WTC11 (cell line): ENCODE data around the gene VCPKMT. TPM values are rescaled to one million over a fixed set of nuclear protein-coding genes. Genes with fewer than 3 reads are reported as not detected.

ENCODE experiments used
- ATAC-seq: fragments of 200-7000 bp; cut with Tn5 transposase; 2 replicates; pipeline ENCODE4 v1.10.0; 2021; ENCODE audit warnings: mild to moderate bottlenecking, moderate library complexity
- CTCF ChIA-PET: fragments of 300-600 bp; sonication (Branson Sonifier 250); formaldehyde crosslinking; loops from one replicate; lab custom pipeline; 2021; ENCODE audit warnings: antibody characterized with exemption; lab: Charles Lee
- POLR2A ChIA-PET: fragments of 350-600 bp; sonication (Branson Sonifier 250); formaldehyde crosslinking; loops from one replicate; lab custom pipeline; 2021; ENCODE audit warnings: antibody characterized with exemption; lab: Charles Lee
- DNase-seq: peaks from one replicate; pipeline ENCODE4 v3.0.0; 2021; ENCODE audit warnings: low spot score
- H3K27ac Mint-ChIP-seq: 2 replicates; pipeline ENCODE4 v1.8.0; 2021; ENCODE audit warnings: mixed read lengths
- H3K27me3 Mint-ChIP-seq: 2 replicates; pipeline ENCODE4 v1.8.0; 2021; ENCODE audit warnings: low read depth, mild to moderate bottlenecking, moderate library complexity, mixed read lengths
- H3K36me3 Mint-ChIP-seq: 2 replicates; pipeline ENCODE4 v1.8.0; 2021; ENCODE audit warnings: mixed read lengths
- H3K4me1 Mint-ChIP-seq: 2 replicates; pipeline ENCODE4 v1.8.0; 2022; ENCODE audit warnings: mixed read lengths
- H3K4me3 Mint-ChIP-seq: 2 replicates; pipeline ENCODE4 v1.8.0; 2021; ENCODE audit warnings: mild to moderate bottlenecking, moderate library complexity, mixed read lengths
- H3K9me3 Mint-ChIP-seq: 2 replicates; pipeline ENCODE4 v1.8.0; 2021; ENCODE audit warnings: mixed read lengths
- FOXJ3 ChIP-seq: sonication (generic); formaldehyde crosslinking; IDR thresholded peaks from 2 replicates; pipeline ENCODE4 v1.9.0; 2021; ENCODE audit warnings: missing genetic modification reagents, mild to moderate bottlenecking, borderline replicate concordance
- IRF2 ChIP-seq: sonication (generic); formaldehyde crosslinking; IDR thresholded peaks from 2 replicates; pipeline ENCODE4 v1.8.0; 2022; ENCODE audit warnings: low read depth, missing genetic modification reagents, borderline replicate concordance
- NFYB ChIP-seq: sonication (generic); formaldehyde crosslinking; conservative IDR thresholded peaks from 2 replicates; pipeline ENCODE4 v1.8.0; 2022; ENCODE audit warnings: low read depth, missing genetic modification reagents
- NR1H2 ChIP-seq: sonication (generic); formaldehyde crosslinking; IDR thresholded peaks from 2 replicates; pipeline ENCODE4 v1.9.0; 2021; ENCODE audit warnings: mild to moderate bottlenecking, moderate library complexity, missing genetic modification reagents
- SMAD3 ChIP-seq: sonication (generic); formaldehyde crosslinking; IDR thresholded peaks from 2 replicates; pipeline ENCODE4 v1.8.0; 2022; ENCODE audit warnings: missing genetic modification reagents, mild to moderate bottlenecking, borderline replicate concordance
- TEAD1 ChIP-seq: sonication (generic); formaldehyde crosslinking; IDR thresholded peaks from 2 replicates; pipeline ENCODE4 v1.8.0; 2022; ENCODE audit warnings: mild to moderate bottlenecking, missing genetic modification reagents
- total RNA-seq: library from RNA; stranded (reverse); gene quantifications from 3 replicates; pipeline ENCODE4 v1.2.3, GENCODE V29; 2021
- TF ChIP-seq, protein P1 (sequence below): sonication (generic); formaldehyde crosslinking; IDR thresholded peaks from 2 replicates; pipeline ENCODE4 v1.8.0; 2022; ENCODE audit warnings: mild to moderate bottlenecking, missing genetic modification reagents
- TF ChIP-seq, protein P2 (sequence below): sonication (generic); formaldehyde crosslinking; IDR thresholded peaks from 2 replicates; pipeline ENCODE4 v1.8.0; 2022; ENCODE audit warnings: mild to moderate bottlenecking, missing genetic modification reagents
- TF ChIP-seq, protein P3 (sequence below): fragments of 200-600 bp; IDR thresholded peaks from 2 replicates; pipeline ENCODE4 v1.8.0; 2022; ENCODE audit warnings: antibody characterized with exemption
- TF ChIP-seq, protein P4 (sequence below): sonication (generic); formaldehyde crosslinking; IDR thresholded peaks from 2 replicates; pipeline ENCODE4 v1.8.1; 2023; ENCODE audit warnings: mild to moderate bottlenecking, missing genetic modification reagents, borderline replicate concordance
- TF ChIP-seq, protein P5 (sequence below): fragments of 250-450 bp; sonication (Bioruptor Pico); IDR thresholded peaks from 2 replicates; pipeline ENCODE4 v2.1.2; 2022; ENCODE audit warnings: mild to moderate bottlenecking, moderate library complexity
- TF ChIP-seq, protein P6 (sequence below): sonication (generic); formaldehyde crosslinking; IDR thresholded peaks from 2 replicates; pipeline ENCODE4 v1.8.0; 2022; ENCODE audit warnings: mild to moderate bottlenecking, missing genetic modification reagents
- TF ChIP-seq, protein P7 (sequence below): sonication (generic); formaldehyde crosslinking; IDR thresholded peaks from 2 replicates; pipeline ENCODE4 v1.8.0; 2022; ENCODE audit warnings: missing genetic modification reagents
- TF ChIP-seq, protein P8 (sequence below): sonication (generic); formaldehyde crosslinking; IDR thresholded peaks from 2 replicates; pipeline ENCODE4 v1.8.1; 2022; ENCODE audit warnings: low read depth, missing genetic modification reagents, borderline replicate concordance
- TF ChIP-seq, protein P9 (sequence below): sonication (generic); formaldehyde crosslinking; IDR thresholded peaks from 2 replicates; pipeline ENCODE4 v1.8.1; 2023; ENCODE audit warnings: mild to moderate bottlenecking, missing genetic modification reagents, moderate library complexity

The VCPKMT gene
- total RNA-seq, 1 experiment from 2014 or later = 11.5 TPM

DNA sequence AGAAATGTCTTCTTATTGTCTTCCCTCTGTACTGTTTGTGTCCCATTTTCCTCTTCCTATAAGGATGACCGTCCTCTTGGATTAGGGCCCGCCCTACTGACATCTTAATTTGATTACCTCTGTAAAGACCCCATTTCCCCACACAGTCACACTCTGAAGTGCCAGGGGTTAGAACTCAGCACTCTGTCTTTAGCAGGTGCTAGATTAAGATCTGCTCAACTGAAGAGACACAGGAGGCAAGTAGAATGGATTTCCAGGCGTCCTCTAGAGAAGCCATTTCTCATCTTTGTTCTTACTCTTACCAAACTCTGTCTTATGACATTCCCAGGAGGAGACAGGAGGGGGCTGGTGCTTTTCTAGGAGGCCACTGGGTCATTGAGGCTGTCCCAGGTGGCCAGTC, 50.8 kb downstream of the VCPKMT start (continued):
- TF ChIP-seq TEAD1 = no peak

DNA sequence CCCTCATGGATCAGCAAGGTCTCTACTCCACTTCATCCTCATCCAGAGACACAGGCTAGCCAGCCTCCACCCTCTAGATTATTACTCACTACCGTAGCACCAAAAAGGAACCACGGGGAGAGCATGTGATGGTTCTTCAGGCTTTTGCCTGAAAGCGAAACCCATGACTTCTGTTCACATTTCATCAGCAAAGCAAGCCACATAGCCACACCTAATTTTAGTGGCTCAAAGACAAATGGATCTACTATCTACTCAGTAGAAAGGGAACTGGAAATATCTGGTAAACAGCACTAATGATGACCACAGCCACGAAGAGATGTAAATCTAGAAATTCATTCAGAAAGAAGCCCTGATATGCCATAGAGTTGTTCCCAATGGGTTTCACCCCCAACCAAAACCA, 51.4 kb downstream of the VCPKMT start:
- ChIA-PET POLR2A (no interaction called here), CTCF (no interaction called here)
- ATAC-seq (no peak), DNase-seq (no peak)
- Mint-ChIP-seq H3K4me3 (no peak overlapping the region), H3K27me3 (no peaks in the 10 kb centered on the region), H3K36me3 (no peaks in the 10 kb centered on the region), H3K27ac (no peak overlapping the region), H3K9me3 (no peaks in the 10 kb centered on the region), H3K4me1 (peaks cover 29% of the 10 kb centered on the region)
- no peak for TF ChIP-seq IRF2
- no peak for TF ChIP-seq NR1H2
- TF ChIP-seq, protein P1, sequence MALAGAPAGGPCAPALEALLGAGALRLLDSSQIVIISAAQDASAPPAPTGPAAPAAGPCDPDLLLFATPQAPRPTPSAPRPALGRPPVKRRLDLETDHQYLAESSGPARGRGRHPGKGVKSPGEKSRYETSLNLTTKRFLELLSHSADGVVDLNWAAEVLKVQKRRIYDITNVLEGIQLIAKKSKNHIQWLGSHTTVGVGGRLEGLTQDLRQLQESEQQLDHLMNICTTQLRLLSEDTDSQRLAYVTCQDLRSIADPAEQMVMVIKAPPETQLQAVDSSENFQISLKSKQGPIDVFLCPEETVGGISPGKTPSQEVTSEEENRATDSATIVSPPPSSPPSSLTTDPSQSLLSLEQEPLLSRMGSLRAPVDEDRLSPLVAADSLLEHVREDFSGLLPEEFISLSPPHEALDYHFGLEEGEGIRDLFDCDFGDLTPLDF (CRISPR knock-in tag) = no peak
- TF ChIP-seq SMAD3 (CRISPR knock-in tag) = no peak
- TF ChIP-seq, protein P2, sequence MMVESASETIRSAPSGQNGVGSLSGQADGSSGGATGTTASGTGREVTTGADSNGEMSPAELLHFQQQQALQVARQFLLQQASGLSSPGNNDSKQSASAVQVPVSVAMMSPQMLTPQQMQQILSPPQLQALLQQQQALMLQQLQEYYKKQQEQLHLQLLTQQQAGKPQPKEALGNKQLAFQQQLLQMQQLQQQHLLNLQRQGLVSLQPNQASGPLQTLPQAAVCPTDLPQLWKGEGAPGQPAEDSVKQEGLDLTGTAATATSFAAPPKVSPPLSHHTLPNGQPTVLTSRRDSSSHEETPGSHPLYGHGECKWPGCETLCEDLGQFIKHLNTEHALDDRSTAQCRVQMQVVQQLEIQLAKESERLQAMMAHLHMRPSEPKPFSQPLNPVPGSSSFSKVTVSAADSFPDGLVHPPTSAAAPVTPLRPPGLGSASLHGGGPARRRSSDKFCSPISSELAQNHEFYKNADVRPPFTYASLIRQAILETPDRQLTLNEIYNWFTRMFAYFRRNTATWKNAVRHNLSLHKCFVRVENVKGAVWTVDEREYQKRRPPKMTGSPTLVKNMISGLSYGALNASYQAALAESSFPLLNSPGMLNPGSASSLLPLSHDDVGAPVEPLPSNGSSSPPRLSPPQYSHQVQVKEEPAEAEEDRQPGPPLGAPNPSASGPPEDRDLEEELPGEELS (CRISPR knock-in tag) = no peak
- TF ChIP-seq, protein P3, sequence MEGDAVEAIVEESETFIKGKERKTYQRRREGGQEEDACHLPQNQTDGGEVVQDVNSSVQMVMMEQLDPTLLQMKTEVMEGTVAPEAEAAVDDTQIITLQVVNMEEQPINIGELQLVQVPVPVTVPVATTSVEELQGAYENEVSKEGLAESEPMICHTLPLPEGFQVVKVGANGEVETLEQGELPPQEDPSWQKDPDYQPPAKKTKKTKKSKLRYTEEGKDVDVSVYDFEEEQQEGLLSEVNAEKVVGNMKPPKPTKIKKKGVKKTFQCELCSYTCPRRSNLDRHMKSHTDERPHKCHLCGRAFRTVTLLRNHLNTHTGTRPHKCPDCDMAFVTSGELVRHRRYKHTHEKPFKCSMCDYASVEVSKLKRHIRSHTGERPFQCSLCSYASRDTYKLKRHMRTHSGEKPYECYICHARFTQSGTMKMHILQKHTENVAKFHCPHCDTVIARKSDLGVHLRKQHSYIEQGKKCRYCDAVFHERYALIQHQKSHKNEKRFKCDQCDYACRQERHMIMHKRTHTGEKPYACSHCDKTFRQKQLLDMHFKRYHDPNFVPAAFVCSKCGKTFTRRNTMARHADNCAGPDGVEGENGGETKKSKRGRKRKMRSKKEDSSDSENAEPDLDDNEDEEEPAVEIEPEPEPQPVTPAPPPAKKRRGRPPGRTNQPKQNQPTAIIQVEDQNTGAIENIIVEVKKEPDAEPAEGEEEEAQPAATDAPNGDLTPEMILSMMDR = no peak

DNA sequence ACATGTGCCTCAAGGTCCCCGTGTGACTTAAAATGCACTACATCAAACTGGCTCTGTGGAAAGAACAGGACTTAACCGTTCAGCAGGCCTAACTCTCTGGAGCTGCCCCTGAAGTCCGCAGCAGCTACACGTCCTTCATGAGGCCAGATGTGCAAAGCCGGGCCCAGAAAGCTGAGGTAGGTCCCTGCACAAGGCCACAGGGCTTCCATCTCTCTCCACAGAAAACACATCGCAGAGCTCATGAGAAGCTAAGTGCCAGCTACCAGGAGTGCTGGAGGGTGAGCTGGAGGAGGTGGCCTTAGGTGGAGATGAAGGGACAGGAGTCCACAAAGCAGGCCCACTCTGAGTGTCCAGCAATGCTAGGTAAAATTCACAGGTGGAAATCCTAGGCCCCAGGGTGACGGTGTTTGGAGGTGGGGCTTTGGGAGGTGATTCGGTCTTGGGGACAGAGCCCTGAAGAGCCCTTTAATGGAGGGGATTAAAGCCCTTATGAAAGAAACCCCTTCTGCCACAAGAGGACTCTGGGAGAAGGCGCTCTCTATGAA, 52.4 kb downstream of the VCPKMT start:
- ATAC-seq = no peak
- Mint-ChIP-seq H3K27ac (no peak overlapping the region), H3K9me3 (no peaks in the 10 kb centered on the region), H3K4me3 (no peak overlapping the region), H3K27me3 (no peaks in the 10 kb centered on the region), H3K4me1 (peaks cover 32% of the 10 kb centered on the region), H3K36me3 (no peaks in the 10 kb centered on the region)
- no peak for DNase-seq
- CTCF ChIA-PET = interaction anchor here (1.4 kb wide), 1 partner anchor 202 kb away, joined by 4 read pairs; no protein-coding TSS in a partner anchor
- POLR2A ChIA-PET = no interaction called here
- TF ChIP-seq NFYB (CRISPR knock-in tag) (no peak), FOXJ3 (CRISPR knock-in tag) (no peak)
- TF ChIP-seq, protein P4, sequence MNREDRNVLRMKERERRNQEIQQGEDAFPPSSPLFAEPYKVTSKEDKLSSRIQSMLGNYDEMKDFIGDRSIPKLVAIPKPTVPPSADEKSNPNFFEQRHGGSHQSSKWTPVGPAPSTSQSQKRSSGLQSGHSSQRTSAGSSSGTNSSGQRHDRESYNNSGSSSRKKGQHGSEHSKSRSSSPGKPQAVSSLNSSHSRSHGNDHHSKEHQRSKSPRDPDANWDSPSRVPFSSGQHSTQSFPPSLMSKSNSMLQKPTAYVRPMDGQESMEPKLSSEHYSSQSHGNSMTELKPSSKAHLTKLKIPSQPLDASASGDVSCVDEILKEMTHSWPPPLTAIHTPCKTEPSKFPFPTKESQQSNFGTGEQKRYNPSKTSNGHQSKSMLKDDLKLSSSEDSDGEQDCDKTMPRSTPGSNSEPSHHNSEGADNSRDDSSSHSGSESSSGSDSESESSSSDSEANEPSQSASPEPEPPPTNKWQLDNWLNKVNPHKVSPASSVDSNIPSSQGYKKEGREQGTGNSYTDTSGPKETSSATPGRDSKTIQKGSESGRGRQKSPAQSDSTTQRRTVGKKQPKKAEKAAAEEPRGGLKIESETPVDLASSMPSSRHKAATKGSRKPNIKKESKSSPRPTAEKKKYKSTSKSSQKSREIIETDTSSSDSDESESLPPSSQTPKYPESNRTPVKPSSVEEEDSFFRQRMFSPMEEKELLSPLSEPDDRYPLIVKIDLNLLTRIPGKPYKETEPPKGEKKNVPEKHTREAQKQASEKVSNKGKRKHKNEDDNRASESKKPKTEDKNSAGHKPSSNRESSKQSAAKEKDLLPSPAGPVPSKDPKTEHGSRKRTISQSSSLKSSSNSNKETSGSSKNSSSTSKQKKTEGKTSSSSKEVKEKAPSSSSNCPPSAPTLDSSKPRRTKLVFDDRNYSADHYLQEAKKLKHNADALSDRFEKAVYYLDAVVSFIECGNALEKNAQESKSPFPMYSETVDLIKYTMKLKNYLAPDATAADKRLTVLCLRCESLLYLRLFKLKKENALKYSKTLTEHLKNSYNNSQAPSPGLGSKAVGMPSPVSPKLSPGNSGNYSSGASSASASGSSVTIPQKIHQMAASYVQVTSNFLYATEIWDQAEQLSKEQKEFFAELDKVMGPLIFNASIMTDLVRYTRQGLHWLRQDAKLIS (CRISPR knock-in tag) = no peak
- TF ChIP-seq, protein P5, sequence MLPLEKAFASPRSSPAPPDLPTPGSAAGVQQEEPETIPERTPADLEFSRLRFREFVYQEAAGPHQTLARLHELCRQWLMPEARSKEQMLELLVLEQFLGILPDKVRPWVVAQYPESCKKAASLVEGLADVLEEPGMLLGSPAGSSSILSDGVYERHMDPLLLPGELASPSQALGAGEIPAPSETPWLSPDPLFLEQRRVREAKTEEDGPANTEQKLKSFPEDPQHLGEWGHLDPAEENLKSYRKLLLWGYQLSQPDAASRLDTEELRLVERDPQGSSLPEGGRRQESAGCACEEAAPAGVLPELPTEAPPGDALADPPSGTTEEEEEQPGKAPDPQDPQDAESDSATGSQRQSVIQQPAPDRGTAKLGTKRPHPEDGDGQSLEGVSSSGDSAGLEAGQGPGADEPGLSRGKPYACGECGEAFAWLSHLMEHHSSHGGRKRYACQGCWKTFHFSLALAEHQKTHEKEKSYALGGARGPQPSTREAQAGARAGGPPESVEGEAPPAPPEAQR (CRISPR knock-in tag) = no peak
- TF ChIP-seq, protein P6, sequence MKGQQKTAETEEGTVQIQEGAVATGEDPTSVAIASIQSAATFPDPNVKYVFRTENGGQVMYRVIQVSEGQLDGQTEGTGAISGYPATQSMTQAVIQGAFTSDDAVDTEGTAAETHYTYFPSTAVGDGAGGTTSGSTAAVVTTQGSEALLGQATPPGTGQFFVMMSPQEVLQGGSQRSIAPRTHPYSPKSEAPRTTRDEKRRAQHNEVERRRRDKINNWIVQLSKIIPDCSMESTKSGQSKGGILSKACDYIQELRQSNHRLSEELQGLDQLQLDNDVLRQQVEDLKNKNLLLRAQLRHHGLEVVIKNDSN (CRISPR knock-in tag) = no peak
- TF ChIP-seq, protein P7, sequence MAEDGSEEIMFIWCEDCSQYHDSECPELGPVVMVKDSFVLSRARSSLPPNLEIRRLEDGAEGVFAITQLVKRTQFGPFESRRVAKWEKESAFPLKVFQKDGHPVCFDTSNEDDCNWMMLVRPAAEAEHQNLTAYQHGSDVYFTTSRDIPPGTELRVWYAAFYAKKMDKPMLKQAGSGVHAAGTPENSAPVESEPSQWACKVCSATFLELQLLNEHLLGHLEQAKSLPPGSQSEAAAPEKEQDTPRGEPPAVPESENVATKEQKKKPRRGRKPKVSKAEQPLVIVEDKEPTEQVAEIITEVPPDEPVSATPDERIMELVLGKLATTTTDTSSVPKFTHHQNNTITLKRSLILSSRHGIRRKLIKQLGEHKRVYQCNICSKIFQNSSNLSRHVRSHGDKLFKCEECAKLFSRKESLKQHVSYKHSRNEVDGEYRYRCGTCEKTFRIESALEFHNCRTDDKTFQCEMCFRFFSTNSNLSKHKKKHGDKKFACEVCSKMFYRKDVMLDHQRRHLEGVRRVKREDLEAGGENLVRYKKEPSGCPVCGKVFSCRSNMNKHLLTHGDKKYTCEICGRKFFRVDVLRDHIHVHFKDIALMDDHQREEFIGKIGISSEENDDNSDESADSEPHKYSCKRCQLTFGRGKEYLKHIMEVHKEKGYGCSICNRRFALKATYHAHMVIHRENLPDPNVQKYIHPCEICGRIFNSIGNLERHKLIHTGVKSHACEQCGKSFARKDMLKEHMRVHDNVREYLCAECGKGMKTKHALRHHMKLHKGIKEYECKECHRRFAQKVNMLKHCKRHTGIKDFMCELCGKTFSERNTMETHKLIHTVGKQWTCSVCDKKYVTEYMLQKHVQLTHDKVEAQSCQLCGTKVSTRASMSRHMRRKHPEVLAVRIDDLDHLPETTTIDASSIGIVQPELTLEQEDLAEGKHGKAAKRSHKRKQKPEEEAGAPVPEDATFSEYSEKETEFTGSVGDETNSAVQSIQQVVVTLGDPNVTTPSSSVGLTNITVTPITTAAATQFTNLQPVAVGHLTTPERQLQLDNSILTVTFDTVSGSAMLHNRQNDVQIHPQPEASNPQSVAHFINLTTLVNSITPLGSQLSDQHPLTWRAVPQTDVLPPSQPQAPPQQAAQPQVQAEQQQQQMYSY (CRISPR knock-in tag) = no peak
- TF ChIP-seq, protein P8, sequence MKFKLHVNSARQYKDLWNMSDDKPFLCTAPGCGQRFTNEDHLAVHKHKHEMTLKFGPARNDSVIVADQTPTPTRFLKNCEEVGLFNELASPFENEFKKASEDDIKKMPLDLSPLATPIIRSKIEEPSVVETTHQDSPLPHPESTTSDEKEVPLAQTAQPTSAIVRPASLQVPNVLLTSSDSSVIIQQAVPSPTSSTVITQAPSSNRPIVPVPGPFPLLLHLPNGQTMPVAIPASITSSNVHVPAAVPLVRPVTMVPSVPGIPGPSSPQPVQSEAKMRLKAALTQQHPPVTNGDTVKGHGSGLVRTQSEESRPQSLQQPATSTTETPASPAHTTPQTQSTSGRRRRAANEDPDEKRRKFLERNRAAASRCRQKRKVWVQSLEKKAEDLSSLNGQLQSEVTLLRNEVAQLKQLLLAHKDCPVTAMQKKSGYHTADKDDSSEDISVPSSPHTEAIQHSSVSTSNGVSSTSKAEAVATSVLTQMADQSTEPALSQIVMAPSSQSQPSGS (CRISPR knock-in tag) = no peak
- TF ChIP-seq, protein P9, sequence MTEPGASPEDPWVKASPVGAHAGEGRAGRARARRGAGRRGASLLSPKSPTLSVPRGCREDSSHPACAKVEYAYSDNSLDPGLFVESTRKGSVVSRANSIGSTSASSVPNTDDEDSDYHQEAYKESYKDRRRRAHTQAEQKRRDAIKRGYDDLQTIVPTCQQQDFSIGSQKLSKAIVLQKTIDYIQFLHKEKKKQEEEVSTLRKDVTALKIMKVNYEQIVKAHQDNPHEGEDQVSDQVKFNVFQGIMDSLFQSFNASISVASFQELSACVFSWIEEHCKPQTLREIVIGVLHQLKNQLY (CRISPR knock-in tag) = no peak
